Suppressor macrophage treated with lipopolysaccharide for 4 hours (primary cell): Measurements from ENCODE around the gene STX7.
A peak's percentile ranks its signal among the peaks of the same experiment; 100 is the strongest.

Source experiments
- DNase-seq: peaks from one replicate; pipeline ENCODE4 v3.0.0-alpha.2; 2020

STX7 gene

GRCh38 chr6:132506461-132506860, 6.5 kb downstream of the STX7 start:
- no peak for DNase-seq

GRCh38 chr6:132505158-132505557, 7.8 kb downstream of the STX7 start:
- DNase-seq, result no peak

GRCh38 chr6:132504757-132505156, 8.2 kb downstream of the STX7 start:
- DNase-seq, result no peak

- DNase-seq, result peak; percentile 38
Observed at GRCh38 chr6:132499757-132500156, 13.2 kb downstream of the STX7 start.

- peak; percentile 38 for DNase-seq
Observed at GRCh38 chr6:132498638-132499037, 14.3 kb downstream of the STX7 start.

DNA sequence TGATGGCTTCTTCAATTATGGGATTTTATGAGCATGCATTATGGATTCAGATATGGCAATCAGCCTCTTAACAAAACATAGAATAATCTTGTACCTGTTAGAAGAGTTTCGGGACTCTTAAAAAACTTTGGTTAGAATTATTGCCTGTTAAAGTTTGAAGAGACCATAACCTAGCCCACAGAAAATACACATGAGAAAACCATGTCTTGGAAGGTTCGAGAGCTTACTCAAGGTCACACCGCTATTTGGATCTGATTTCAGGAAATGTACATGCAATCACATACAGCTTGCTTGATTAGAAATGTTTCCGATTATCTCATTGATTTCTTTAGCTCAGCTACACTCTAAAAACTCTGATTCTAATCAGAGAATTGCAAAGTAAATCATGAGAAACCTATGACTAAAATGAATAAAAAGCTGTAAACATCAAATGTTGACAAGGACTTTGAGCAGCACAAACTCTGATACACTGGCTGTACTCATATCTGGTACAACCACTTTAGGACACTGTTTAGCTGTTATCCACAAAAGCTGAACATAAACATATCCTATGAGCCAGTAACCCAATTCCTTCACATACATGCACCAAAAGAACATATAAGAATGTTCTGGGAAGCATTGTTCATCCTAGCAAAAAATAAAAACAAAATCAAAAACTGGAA, 16.3 kb downstream of the STX7 start:
- no peak for DNase-seq

DNA sequence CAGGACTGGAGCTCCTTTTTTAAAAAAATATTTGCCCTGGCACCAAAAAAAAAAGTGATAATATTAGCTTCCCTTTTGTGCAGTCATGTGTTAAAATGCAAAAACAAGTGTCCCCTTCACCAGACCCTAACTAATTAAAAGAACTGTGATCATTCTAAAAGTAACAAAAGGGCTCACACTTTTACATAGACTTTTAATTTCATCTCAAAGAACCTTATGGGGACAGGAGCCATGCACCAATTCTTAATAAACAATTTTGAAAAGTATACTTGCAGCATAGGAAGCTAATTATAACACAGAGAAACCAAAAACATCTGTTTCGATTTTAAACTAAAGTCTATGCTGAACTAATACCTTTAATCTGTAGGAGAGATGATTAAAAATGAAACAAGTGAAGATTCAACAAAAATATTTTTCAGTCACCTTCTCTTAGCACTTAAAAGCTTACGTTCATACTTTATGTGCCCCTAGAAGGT, 17.3 kb downstream of the STX7 start:
- no peak for DNase-seq

- DNase-seq, result no peak
Observed at GRCh38 chr6:132494954-132495353, 18.0 kb downstream of the STX7 start.

DNA sequence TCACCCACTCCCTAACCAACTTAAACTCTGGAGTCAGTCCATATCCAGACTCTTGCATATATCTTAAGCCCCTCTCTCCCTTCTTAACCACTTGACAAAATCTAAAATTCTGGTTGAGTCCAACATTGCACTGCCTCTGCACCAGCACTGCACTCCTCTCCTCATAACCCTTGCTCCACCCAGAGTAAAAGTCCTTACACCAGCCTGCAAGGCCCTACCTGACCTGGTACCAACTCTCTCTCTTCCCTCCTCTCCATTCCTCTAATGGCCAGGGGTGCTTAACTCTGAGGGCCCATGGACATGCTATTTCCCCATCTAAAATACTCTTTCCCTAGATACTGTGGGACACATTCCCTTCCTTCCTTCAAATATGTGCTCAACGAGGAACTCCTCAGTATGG, 21.0 kb downstream of the STX7 start:
- no peak for DNase-seq

DNA sequence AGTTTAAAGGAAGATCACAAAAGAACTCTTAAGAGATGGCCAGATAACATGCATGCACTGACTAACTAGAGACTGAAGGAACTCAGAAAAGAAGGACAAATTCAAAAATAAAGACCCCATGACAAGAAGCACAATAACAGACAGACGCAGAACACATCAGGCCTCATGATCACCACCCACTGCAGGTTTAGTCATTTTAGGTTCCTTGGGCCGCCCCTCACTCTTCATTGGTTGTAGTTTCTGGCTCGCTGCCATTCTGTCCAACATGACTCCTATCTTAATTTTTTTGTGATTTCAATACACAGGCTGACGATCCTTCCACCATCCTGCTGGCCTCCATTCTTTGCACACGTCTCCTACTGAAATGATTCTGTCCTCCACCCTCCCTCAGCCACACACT, 21.6 kb downstream of the STX7 start:
- DNase-seq, result peak; percentile 71

DNA sequence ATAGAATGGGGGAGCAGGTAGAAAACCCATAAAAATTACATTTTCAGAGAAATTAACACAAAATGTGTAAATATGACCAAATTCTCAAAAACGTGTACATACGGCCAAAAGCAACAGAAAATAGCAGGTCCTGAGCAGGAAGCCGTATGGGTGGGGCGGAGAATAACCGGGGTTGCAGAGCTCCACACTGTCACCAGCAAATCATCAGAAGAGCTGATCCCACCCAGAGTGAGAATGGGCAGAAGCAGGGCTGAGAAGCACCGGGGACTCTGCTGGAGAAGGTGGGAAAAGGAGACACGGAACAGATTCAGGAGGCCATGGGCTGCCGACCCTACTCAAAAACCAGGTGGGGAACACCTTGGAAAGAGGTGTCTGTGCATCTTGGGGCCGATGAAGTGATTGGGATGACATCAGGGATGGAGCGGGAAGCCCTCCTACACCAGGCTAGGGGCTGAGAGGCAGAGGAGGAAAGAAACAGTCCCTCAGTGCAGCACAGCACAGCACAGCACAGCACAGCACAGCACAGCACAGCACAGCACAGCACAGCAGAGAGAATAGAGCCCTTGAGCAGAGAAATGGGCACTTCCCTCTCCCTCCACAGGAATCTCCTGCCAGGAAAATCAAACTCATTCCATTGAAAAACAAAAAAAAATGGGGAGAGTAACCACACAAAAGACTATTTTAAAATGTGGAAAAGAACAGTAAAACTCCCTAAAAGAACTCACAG, 22.3 kb downstream of the STX7 start:
- DNase-seq, result no peak

GRCh38 chr6:132490024-132490423, 22.9 kb downstream of the STX7 start:
- DNase-seq, result peak; percentile 87

GRCh38 chr6:132489376-132489775, 23.5 kb downstream of the STX7 start:
- no peak for DNase-seq

DNA sequence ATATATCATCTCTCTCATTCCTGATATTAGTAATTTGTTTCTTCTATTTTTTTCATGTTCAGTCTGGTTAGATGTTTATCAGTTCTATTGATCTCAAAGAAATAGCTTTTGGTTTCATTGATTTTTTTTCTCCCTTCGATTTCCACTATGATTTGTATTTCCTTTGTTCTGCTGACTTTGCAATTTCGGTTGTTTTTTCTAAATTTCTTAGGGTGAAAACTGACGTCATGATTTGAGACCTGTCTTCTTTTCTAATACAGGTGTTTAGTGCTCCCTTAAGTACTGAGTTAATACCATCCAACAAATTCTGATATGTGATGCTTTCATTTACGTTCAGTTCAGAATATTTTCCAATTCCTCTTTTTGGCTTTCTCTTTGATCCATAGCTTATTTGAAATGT, 25.2 kb downstream of the STX7 start:
- DNase-seq, result no peak

DNA sequence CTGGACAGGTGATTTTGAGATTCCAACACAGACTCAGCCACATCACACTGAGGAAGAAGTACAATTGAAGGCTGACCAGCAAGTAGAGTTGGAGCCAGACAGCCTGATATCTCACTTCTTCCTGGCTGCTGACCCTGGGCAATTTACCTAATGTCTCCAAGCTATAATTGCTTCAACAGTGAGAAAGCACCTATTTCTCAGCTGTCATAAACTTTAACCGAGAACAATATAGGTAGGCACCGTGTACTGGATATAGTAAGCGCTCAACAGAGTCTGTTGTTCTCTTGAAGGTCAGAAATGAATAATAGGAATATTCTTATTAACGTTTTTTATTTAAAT, 28.3 kb downstream of the STX7 start:
- DNase-seq, result no peak

GRCh38 chr6:132483779-132484679, 28.9 kb downstream of the STX7 start:
- DNase-seq, result peak; percentile 80

DNA sequence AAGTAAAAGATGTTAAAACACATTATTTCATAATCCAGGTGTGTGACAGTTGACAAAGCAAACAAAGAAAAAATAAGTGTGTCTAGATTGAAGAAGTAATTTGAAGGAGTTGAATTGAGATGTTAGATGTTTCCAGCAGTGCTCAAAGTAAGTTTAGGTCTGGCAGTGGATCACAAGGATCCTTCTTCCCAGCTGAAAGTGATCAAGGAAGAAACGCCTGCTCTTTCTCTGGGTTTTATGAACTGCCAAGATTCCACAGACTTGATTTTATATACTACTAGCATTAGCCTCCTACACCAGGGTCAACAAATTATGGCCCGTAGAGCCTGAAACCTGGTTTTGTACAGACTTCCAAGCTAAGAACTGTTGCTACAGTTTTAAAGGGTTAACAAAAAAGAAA, 30.3 kb downstream of the STX7 start:
- DNase-seq, result no peak

DNA sequence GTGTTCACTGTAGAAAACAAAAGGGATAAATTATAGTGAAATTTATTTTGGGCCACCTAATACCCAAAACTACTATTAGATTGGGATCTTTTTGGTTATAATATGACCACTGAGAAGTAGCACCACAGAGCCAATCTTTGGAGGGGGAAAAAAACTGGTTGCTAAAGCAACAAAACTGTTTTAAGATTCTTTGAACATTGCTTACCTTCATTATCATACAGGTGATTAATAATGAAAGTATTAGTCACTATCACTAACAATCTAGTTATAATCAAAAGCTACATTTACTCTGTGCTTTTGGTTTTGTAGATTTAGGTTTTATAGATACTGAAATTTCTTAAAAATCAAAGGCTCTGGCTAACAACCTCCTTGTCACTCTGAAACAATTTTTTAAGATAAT, 31.7 kb downstream of the STX7 start:
- no peak for DNase-seq

GRCh38 chr6:132479131-132479530, 33.8 kb downstream of the STX7 start:
- no peak for DNase-seq

DNA sequence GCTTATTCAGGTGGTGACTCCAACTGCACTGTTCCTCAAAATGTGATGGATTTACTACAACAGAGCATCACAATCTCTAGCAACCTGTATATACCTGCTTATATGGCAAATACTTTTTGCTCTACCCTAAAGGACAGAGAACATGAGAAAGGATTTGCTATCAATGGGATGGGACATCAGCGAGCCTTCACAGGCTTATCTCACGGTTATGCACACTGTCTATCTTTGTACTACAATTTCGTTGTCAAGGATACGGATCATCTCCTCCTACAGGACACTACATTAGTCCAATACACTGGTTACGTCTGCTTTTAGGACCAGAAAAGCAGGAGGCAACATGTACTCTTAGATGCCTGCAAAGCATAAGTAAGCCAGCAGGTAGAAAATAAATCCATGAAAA, 34.2 kb downstream of the STX7 start:
- DNase-seq, result no peak

GRCh38 chr6:132478266-132478665, 34.6 kb downstream of the STX7 start:
- DNase-seq, result no peak

DNA sequence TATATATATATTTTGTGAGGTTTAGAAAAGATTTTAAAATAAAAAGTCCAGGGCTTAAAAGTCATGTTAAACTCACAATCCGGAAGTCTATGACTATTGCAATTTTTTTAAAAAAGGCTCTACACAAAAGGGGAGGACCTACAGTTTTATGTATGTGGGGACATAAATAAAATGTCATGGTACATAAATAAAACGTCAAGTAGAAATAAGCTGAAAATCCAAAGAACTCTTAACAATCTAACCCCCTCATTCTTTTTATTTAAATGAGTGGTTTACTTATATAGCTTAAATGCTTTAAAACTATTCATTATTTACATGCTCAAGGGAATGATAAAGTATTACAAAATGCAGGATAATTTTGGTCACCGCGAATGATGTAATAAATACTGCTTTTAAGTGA, 36.2 kb downstream of the STX7 start:
- no peak for DNase-seq

DNA sequence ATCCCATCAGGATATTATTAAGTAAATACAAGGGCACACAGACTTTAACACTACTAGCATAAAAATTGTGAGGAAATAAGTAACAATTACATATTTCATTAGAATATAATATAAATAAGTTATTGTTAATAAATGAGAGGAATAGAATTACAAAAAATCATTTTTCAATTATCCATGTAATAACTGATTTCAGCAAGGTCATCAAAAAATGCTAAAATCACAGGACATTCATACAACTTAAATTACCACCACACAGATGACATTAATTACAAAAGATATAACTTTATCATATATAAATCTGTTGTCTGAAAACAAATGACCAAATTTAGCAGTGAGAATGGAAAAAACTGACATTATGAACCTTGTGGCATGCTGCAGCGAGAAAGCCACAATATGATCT, 37.0 kb downstream of the STX7 start:
- no peak for DNase-seq

DNA sequence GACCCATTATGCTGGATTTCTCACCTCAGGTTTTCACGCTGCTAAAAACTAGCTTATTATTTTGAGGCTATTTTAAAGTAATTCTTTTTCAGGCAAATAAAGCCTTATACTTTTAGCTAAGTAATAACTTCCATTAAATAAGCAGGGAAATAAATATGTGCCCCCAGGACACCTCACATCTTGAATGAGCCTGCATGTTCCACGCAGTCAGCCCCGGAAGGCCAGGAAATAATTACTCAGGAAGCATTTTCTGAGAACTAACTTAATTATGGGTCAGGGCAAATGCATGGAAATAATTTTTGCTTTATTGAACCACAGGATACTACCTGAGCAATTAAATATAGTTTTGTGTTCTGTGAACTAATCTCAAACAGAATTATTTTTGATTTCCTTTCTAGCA, 41.1 kb downstream of the STX7 start:
- DNase-seq, result no peak
